HG02588 (cell line): ENCODE results near the gene TSPAN14.

Source experiments
- ATAC-seq: cut with Tn5 transposase; IDR thresholded peaks from one replicate; pipeline ENCODE4 v1.9.1; 2021; ENCODE audit warnings: mild to moderate bottlenecking, moderate library complexity; ENCODE audit not compliant: unreplicated experiment

Gene TSPAN14

GRCh38 chr10:80486785-80487420 lies 32.8 kb downstream of the TSPAN14 start:
- ATAC-seq: no peak

- no peak for ATAC-seq
Observed at GRCh38 chr10:80487421-80487785, 33.3 kb downstream of the TSPAN14 start.

GRCh38 chr10:80487791-80488538 lies 33.9 kb downstream of the TSPAN14 start:
- ATAC-seq: no peak

GRCh38 chr10:80488539-80489066 lies 34.5 kb downstream of the TSPAN14 start:
- no peak for ATAC-seq

GRCh38 chr10:80489371-80490112 lies 35.4 kb downstream of the TSPAN14 start:
- ATAC-seq: no peak

GRCh38 chr10:80491251-80492102 lies 37.4 kb downstream of the TSPAN14 start:
- ATAC-seq: no peak

- ATAC-seq: no peak
Observed at GRCh38 chr10:80492848-80493521, 38.9 kb downstream of the TSPAN14 start.

- no peak for ATAC-seq
Observed at GRCh38 chr10:80493522-80494051, 39.5 kb downstream of the TSPAN14 start.

GRCh38 chr10:80496555-80497172 lies 42.6 kb downstream of the TSPAN14 start:
- ATAC-seq: no peak

- no peak for ATAC-seq
Observed at GRCh38 chr10:80497187-80498077, 43.3 kb downstream of the TSPAN14 start.

GRCh38 chr10:80498078-80498832 lies 44.1 kb downstream of the TSPAN14 start:
- ATAC-seq: no peak

- ATAC-seq: no peak
Observed at GRCh38 chr10:80498833-80499741, 45.0 kb downstream of the TSPAN14 start.

GRCh38 chr10:80500572-80501380 lies 46.7 kb downstream of the TSPAN14 start:
- peak; percentile 58 for ATAC-seq

GRCh38 chr10:80501381-80501912 lies 47.3 kb downstream of the TSPAN14 start:
- ATAC-seq: no peak

- ATAC-seq: no peak
Observed at GRCh38 chr10:80501913-80502521, 47.9 kb downstream of the TSPAN14 start.
